Measurements from ENCODE around the gene ATP8B4. TPM values are rescaled to one million over a fixed set of nuclear protein-coding genes. Genes with fewer than 3 reads are reported as not detected.

Gene ATP8B4
- total RNA-seq, 1 experiment from 2014 or later, result not detected

DNA sequence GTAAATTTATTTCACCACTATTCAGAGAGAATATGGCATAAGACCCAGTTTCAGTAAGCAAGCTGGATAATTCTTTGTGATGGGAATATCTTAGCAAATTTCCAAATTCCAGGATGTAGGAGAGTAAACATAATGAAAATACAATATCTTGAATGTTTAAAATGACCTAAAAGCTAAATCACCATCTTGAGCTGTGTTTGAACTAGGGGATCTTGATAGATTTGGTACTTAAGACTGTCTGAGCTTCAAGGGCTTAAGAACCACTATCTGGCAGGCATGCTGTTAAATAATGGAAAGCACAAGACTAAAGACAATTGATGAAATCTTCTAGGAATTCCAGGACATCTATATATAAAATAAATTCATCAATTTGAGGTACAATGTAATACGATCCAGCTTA, 217.7 kb downstream of the ATP8B4 start:
- ChIA-PET POLR2A (ENCODE audit: unreplicated experiment) (no interaction called here), CTCF (interaction anchor here (2.1 kb wide), 1 partner anchor 150 kb away, joined by 5 read pairs; no protein-coding TSS in a partner anchor)
- no peaks in the 10 kb centered on the region for H3K36me3 ChIP-seq (ENCODE audit: low read depth, low read length)
- intact Hi-C loops (cut with micrococcal nuclease), result loop anchor here (5.0 to 10.0 kb wide), 2 partner anchors 227 to 664 kb away; no protein-coding TSS in a partner anchor
- DNase-seq (no peak), ATAC-seq (no peak)
- no peaks in the 10 kb centered on the region for H4K20me1 ChIP-seq (ENCODE audit: low read length)
- H3F3A ChIP-seq (ENCODE audit: low read length, unreplicated experiment), result no peaks in the 10 kb centered on the region
- H3K4me3 ChIP-seq (ENCODE audit: low read length), result no peak overlapping the region
- no peaks in the 10 kb centered on the region for H3K79me2 ChIP-seq (ENCODE audit: low read length)
- H3K4me1 ChIP-seq (ENCODE audit: insufficient read depth, low read length), result peaks cover 27% of the 10 kb centered on the region
- H3K9me2 ChIP-seq (replicated peaks; ENCODE audit: low read length), result no peaks in the 10 kb centered on the region
- H2AFZ ChIP-seq (ENCODE audit: low read length), result no peak overlapping the region
- no peak overlapping the region for H3K4me2 ChIP-seq (ENCODE audit: low read length)
- H3K27me3 ChIP-seq (ENCODE audit: low read length), result no peaks in the 10 kb centered on the region
- no peaks in the 10 kb centered on the region for H3K9me3 ChIP-seq (ENCODE audit: low read length)
- H3K9ac ChIP-seq (ENCODE audit: low read length), result no peak overlapping the region
- H3K27ac ChIP-seq (ENCODE audit: low read length), result no peak overlapping the region
- BruUV-seq (replicated peaks), result no TSS peak
- TF ChIP-seq CTCF (conservative IDR thresholded peaks at IDR 0.05; ENCODE audit: low read depth, low read length), result no peak
- TF ChIP-seq EZH2phosphoT487 (IDR thresholded peaks at IDR 0.05; ENCODE audit: borderline replicate concordance, low read length), result no peak
- TF ChIP-seq EZH2 (IDR thresholded peaks at IDR 0.05; ENCODE audit: low read length, unreplicated experiment), result no peak

DNA sequence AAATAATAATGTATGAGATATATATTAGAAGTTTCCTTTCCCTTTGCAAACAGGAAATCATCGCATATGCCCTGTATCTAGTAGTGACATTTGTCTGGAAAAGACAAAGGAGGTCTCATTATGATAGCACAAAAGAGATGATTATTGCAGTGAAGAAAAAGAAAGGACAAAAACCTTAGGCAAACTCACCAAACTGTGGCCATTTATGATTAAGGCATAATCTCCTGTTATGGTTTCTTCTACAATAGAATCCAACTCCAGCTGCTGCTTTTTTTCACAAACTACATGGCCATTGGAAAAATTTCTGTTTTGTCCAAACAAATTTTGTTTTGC, 218.2 kb downstream of the ATP8B4 start:
- ChIA-PET CTCF (no interaction called here), POLR2A (ENCODE audit: unreplicated experiment) (no interaction called here)
- Histone ChIP-seq H3K9me2 (replicated peaks; ENCODE audit: low read length) (no peaks in the 10 kb centered on the region), H3K4me2 (ENCODE audit: low read length) (no peak overlapping the region), H3K27ac (ENCODE audit: low read length) (no peak overlapping the region), H4K20me1 (ENCODE audit: low read length) (no peaks in the 10 kb centered on the region), H3K9me3 (ENCODE audit: low read length) (no peaks in the 10 kb centered on the region), H3K4me3 (ENCODE audit: low read length) (no peak overlapping the region), H3K36me3 (ENCODE audit: low read depth, low read length) (no peaks in the 10 kb centered on the region), H2AFZ (ENCODE audit: low read length) (no peak overlapping the region), H3K27me3 (ENCODE audit: low read length) (no peaks in the 10 kb centered on the region), H3K9ac (ENCODE audit: low read length) (no peak overlapping the region), H3K79me2 (ENCODE audit: low read length) (no peaks in the 10 kb centered on the region), H3F3A (ENCODE audit: low read length, unreplicated experiment) (no peaks in the 10 kb centered on the region), H3K4me1 (ENCODE audit: insufficient read depth, low read length) (peaks cover 27% of the 10 kb centered on the region)
- ATAC-seq, result no peak
- BruUV-seq (replicated peaks), result no TSS peak
- TF ChIP-seq CTCF (conservative IDR thresholded peaks at IDR 0.05; ENCODE audit: low read depth, low read length), result no peak
- TF ChIP-seq EZH2phosphoT487 (IDR thresholded peaks at IDR 0.05; ENCODE audit: borderline replicate concordance, low read length), result no peak
- no peak for TF ChIP-seq EZH2 (IDR thresholded peaks at IDR 0.05; ENCODE audit: low read length, unreplicated experiment)
- no peak for DNase-seq
- intact Hi-C loops (cut with micrococcal nuclease), result loop anchor here (5.0 to 10.0 kb wide), 2 partner anchors 226 to 664 kb away; no protein-coding TSS in a partner anchor

- H3K4me3 ChIP-seq (ENCODE audit: low read length), result no peak overlapping the region
- H3K36me3 ChIP-seq (ENCODE audit: low read depth, low read length), result no peaks in the 10 kb centered on the region
- TF ChIP-seq EZH2 (IDR thresholded peaks at IDR 0.05; ENCODE audit: low read length, unreplicated experiment) (no peak), EZH2phosphoT487 (IDR thresholded peaks at IDR 0.05; ENCODE audit: borderline replicate concordance, low read length) (no peak), CTCF (conservative IDR thresholded peaks at IDR 0.05; ENCODE audit: low read depth, low read length) (no peak)
- peaks cover 27% of the 10 kb centered on the region for H3K4me1 ChIP-seq (ENCODE audit: insufficient read depth, low read length)
- no peaks in the 10 kb centered on the region for H3K9me3 ChIP-seq (ENCODE audit: low read length)
- ChIA-PET CTCF (no interaction called here), POLR2A (ENCODE audit: unreplicated experiment) (no interaction called here)
- no peak overlapping the region for H3K9ac ChIP-seq (ENCODE audit: low read length)
- no peaks in the 10 kb centered on the region for H3K27me3 ChIP-seq (ENCODE audit: low read length)
- H4K20me1 ChIP-seq (ENCODE audit: low read length), result no peaks in the 10 kb centered on the region
- intact Hi-C loops (cut with micrococcal nuclease), result loop anchor here (5.0 to 10.0 kb wide), 2 partner anchors 225 to 663 kb away; no protein-coding TSS in a partner anchor
- no peak overlapping the region for H2AFZ ChIP-seq (ENCODE audit: low read length)
- H3K9me2 ChIP-seq (replicated peaks; ENCODE audit: low read length), result no peaks in the 10 kb centered on the region
- ATAC-seq (no peak), DNase-seq (no peak)
- H3K4me2 ChIP-seq (ENCODE audit: low read length), result no peak overlapping the region
- H3K27ac ChIP-seq (ENCODE audit: low read length), result no peak overlapping the region
- no TSS peak for BruUV-seq (replicated peaks)
- H3F3A ChIP-seq (ENCODE audit: low read length, unreplicated experiment), result no peaks in the 10 kb centered on the region
- H3K79me2 ChIP-seq (ENCODE audit: low read length), result no peaks in the 10 kb centered on the region
Observed at GRCh38 chr15:49900006-49900902, 218.8 kb downstream of the ATP8B4 start.

Measured in PC-3 (cell line).